PC-9 (cell line): ENCODE data around the gene HES5. TPM values are rescaled to one million over a fixed set of nuclear protein-coding genes. Genes with fewer than 3 reads are reported as not detected.

Experiments
- BruUV-seq: library from RNA; stranded (reverse); fragments of 400-500 nt; replicated peaks from 2 replicates; lab custom pipeline; 2021; lab: Mats Ljungman, UMichigan
- CTCF ChIA-PET: fragments of 300-600 bp; sonication (Branson Sonifier 250); formaldehyde crosslinking; loops from one replicate; lab custom pipeline; 2022; ENCODE audit warnings: antibody characterized with exemption; lab: Charles Lee
- POLR2A ChIA-PET: fragments of 300-600 bp; sonication (Branson Sonifier 250); formaldehyde crosslinking; loops from one replicate; lab custom pipeline; 2022; ENCODE audit warnings: antibody characterized with exemption; ENCODE audit not compliant: unreplicated experiment; lab: Charles Lee
- DNase-seq, 2 experiments: peaks; one replicate each; pipeline versions ENCODE4 v3.0.0 to v3.0.0-alpha.2; 2015 to 2022; ENCODE audit warnings: mixed read lengths in 1 of 2
- H2AFZ ChIP-seq: fragments of 200-600 bp; sonication (generic); 2 replicates; pipeline ENCODE4 v1.8.1; 2017; ENCODE audit warnings: antibody characterized with exemption
- H3F3A ChIP-seq: fragments of 200-600 bp; sonication (generic); 2 replicates; pipeline ENCODE4 v1.8.1; 2017; ENCODE audit warnings: antibody characterized with exemption, mild to moderate bottlenecking, low read depth; ENCODE audit not compliant: insufficient read depth
- H3K27ac ChIP-seq: fragments of 200-600 bp; sonication (generic); 2 replicates; pipeline ENCODE4 v1.6.1; 2016; ENCODE audit warnings: mixed run types
- H3K27me3 ChIP-seq: fragments of 200-600 bp; sonication (generic); 2 replicates; pipeline ENCODE4 v1.6.1; 2016; ENCODE audit warnings: low read depth, mixed run types; ENCODE audit not compliant: insufficient read depth
- H3K36me3 ChIP-seq: fragments of 200-600 bp; sonication (generic); 2 replicates; pipeline ENCODE4 v1.6.1; 2016; ENCODE audit warnings: low read depth, mixed run types
- H3K4me1 ChIP-seq: fragments of 200-600 bp; sonication (generic); replicated peaks from 2 replicates; pipeline ENCODE4 v1.6.1; 2016; ENCODE audit warnings: mixed run types; ENCODE audit not compliant: insufficient read depth
- H3K4me2 ChIP-seq: fragments of 200-600 bp; sonication (generic); 2 replicates; pipeline ENCODE4 v1.6.1; 2017; ENCODE audit warnings: mixed run types
- H3K4me3 ChIP-seq: fragments of 200-600 bp; sonication (generic); 2 replicates; pipeline ENCODE4 v1.6.1; 2016; ENCODE audit warnings: mixed run types
- H3K79me2 ChIP-seq: fragments of 200-600 bp; sonication (generic); 2 replicates; pipeline ENCODE4 v1.6.1; 2017; ENCODE audit warnings: low read depth, mixed run types
- H3K9me2 ChIP-seq: fragments of 200-600 bp; sonication (generic); 2 replicates; pipeline ENCODE4 v1.8.1; 2017; ENCODE audit warnings: mild to moderate bottlenecking; ENCODE audit not compliant: insufficient read depth
- H3K9me3 ChIP-seq: fragments of 200-600 bp; sonication (generic); 2 replicates; pipeline ENCODE4 v1.8.1; 2016; ENCODE audit warnings: low read depth; ENCODE audit not compliant: insufficient read depth
- H4K20me1 ChIP-seq: fragments of 200-600 bp; sonication (generic); 2 replicates; pipeline ENCODE4 v1.8.1; 2017; ENCODE audit not compliant: insufficient read depth
- CTCF ChIP-seq: fragments of 200-600 bp; sonication (generic); conservative IDR thresholded peaks from 2 replicates; pipeline ENCODE4 v1.6.1; 2017; ENCODE audit warnings: mixed run types, antibody characterized with exemption, mild to moderate bottlenecking, moderate library complexity
- EZH2 ChIP-seq: fragments of 200-600 bp; sonication (generic); IDR thresholded peaks from 2 replicates; pipeline ENCODE4 v1.8.0; 2017; ENCODE audit warnings: antibody characterized with exemption, low read depth
- intact Hi-C: fragments of 100-400 bp; cut with micrococcal nuclease; formaldehyde crosslinking; loops from one replicate; pipeline ENCODE4 v1.10.0; 2022; ENCODE audit not compliant: unreplicated experiment
- total RNA-seq: library from RNA; stranded (reverse); gene quantifications from 2 replicates; pipeline ENCODE4 v1.2.3, GENCODE V29; 2021

HES5 gene
- total RNA-seq, 1 experiment from 2014 or later, result not detected

- no peak overlapping the region for H3K27ac ChIP-seq
- CTCF ChIA-PET, result no interaction called here
- DNase-seq, result no peak
- no peaks in the 10 kb centered on the region for H3K9me3 ChIP-seq
- H2AFZ ChIP-seq, result no peak overlapping the region
- intact Hi-C loops, result no loop called here
- H3K79me2 ChIP-seq, result peaks cover 14% of the 10 kb centered on the region
- no peaks in the 10 kb centered on the region for H3K4me1 ChIP-seq
- no peaks in the 10 kb centered on the region for H3K9me2 ChIP-seq
- TF ChIP-seq EZH2, result no peak
- no peak for TF ChIP-seq CTCF
- POLR2A ChIA-PET, result no interaction called here
- H4K20me1 ChIP-seq, result peaks cover 14% of the 10 kb centered on the region
- H3K27me3 ChIP-seq, result no peaks in the 10 kb centered on the region
- H3K4me3 ChIP-seq, result no peak overlapping the region
- no peak overlapping the region for H3K4me2 ChIP-seq
- no peaks in the 10 kb centered on the region for H3K36me3 ChIP-seq
- H3F3A ChIP-seq, result no peaks in the 10 kb centered on the region
- BruUV-seq, result no TSS peak
Measured at GRCh38 chr1:2518528-2518927, 11.5 kb downstream of the HES5 start.

GRCh38 chr1:2517966-2518365 lies 12.1 kb downstream of the HES5 start:
- Histone ChIP-seq H3K27ac (no peak overlapping the region), H3K9me3 (no peaks in the 10 kb centered on the region), H3K79me2 (peaks cover 8% of the 10 kb centered on the region; the same call in 1 of the 2 replicates), H3K27me3 (no peaks in the 10 kb centered on the region), H3F3A (no peaks in the 10 kb centered on the region), H3K36me3 (no peaks in the 10 kb centered on the region), H3K9me2 (no peaks in the 10 kb centered on the region), H2AFZ (no peak overlapping the region), H3K4me1 (no peaks in the 10 kb centered on the region), H3K4me3 (no peak overlapping the region), H4K20me1 (peaks cover 9% of the 10 kb centered on the region), H3K4me2 (no peak overlapping the region)
- no peak for DNase-seq
- intact Hi-C loops, result no loop called here
- POLR2A ChIA-PET, result no interaction called here
- BruUV-seq, result no TSS peak
- CTCF ChIA-PET, result no interaction called here
- TF ChIP-seq CTCF (no peak), EZH2 (no peak)

- H3K36me3 ChIP-seq, result no peaks in the 10 kb centered on the region
- DNase-seq, result no peak
- TF ChIP-seq CTCF, result no peak
- TF ChIP-seq EZH2, result no peak
- H2AFZ ChIP-seq, result no peak overlapping the region
- BruUV-seq, result no TSS peak
- H3K4me1 ChIP-seq, result no peaks in the 10 kb centered on the region
- H3K9me3 ChIP-seq, result no peaks in the 10 kb centered on the region
- POLR2A ChIA-PET, result no interaction called here
- H3K4me3 ChIP-seq, result no peak overlapping the region
- no peaks in the 10 kb centered on the region for H3K9me2 ChIP-seq
- H3K79me2 ChIP-seq, result no peaks in the 10 kb centered on the region
- intact Hi-C loops, result no loop called here
- no peaks in the 10 kb centered on the region for H3K27me3 ChIP-seq
- H3K27ac ChIP-seq, result no peak overlapping the region
- H3K4me2 ChIP-seq, result no peak overlapping the region
- CTCF ChIA-PET, result no interaction called here
- H4K20me1 ChIP-seq, result peaks cover 8% of the 10 kb centered on the region; the same call in 1 of the 2 replicates
- no peaks in the 10 kb centered on the region for H3F3A ChIP-seq
Measured at GRCh38 chr1:2516946-2517345, 13.1 kb downstream of the HES5 start.
